GM21528 (cell line): ENCODE data around the gene NDUFB6.
"Not testable (repeated sequence)": the region's sequence is repeated elsewhere in the genome, so short reads cannot be mapped to it uniquely, and the experiment has no call there.

Experiments used
- ATAC-seq: cut with Tn5 transposase; IDR thresholded peaks from one replicate; pipeline ENCODE4 v1.9.1; 2021; ENCODE audit warnings: mild to moderate bottlenecking, moderate library complexity; ENCODE audit not compliant: unreplicated experiment, low FRiP score

Gene NDUFB6

GRCh38 chr9:32524892-32525708 lies 47.9 kb downstream of the NDUFB6 start:
- peak; percentile 38 for ATAC-seq

- ATAC-seq, result not testable (repeated sequence)
Measured at GRCh38 chr9:32524558-32524891, 48.4 kb downstream of the NDUFB6 start.

- ATAC-seq, result no peak
Measured at GRCh38 chr9:32523910-32524309, 49.0 kb downstream of the NDUFB6 start.

- ATAC-seq, result no peak
Measured at GRCh38 chr9:32518276-32518675, 54.7 kb downstream of the NDUFB6 start.

- no peak for ATAC-seq
Measured at GRCh38 chr9:32516241-32516640, 56.7 kb downstream of the NDUFB6 start.

GRCh38 chr9:32508728-32509127 lies 64.2 kb downstream of the NDUFB6 start:
- ATAC-seq, result no peak

- no peak for ATAC-seq
Measured at GRCh38 chr9:32503008-32503407, 70.0 kb downstream of the NDUFB6 start.
